GM19395 (cell line): ENCODE data around the gene THG1L.
"Not testable (repeated sequence)": the region's sequence is repeated elsewhere in the genome, so short reads cannot be mapped to it uniquely, and the experiment has no call there.

ENCODE experiments used
- ATAC-seq: cut with Tn5 transposase; IDR thresholded peaks from one replicate; pipeline ENCODE4 v1.9.1; 2021; ENCODE audit warnings: mild to moderate bottlenecking, moderate library complexity; ENCODE audit not compliant: unreplicated experiment

Gene THG1L

DNA sequence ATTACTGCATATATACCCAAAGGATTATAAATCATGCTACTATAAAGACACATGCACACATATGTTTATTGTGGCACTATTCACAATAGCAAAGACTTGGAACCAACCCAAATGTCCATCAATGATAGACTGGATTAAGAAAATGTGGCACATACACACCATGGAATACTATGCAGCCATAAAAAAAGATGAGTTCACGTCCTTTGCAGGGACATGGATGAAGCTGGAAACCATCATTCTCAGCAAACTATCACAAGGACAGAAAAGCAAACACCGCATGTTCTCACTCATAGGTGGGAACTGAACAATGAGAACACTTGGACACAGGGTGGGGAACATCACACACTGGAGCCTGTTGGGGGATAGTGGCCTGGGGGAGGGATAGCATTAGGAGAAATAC is 4.6 kb upstream of the THG1L start:
- not testable (repeated sequence) for ATAC-seq

DNA sequence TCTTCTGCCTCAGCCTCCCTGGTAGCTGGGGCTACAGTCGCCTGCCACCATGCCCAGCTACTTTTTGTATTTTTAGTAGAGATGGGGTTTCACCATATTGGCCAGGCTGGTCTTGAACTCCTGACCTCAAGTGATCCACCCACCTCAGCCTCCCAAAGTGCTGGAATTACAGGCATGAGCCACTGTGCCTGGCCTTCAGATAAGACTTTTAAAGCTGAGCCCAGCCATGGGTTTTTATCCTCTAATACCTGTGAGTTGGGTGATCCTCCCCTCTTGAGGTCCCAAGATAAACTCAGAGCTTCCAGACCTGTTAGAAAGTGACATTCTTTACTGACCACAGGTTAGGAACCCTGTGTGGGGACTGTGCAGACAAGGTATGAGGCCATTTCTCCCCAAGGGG is 3.4 kb upstream of the THG1L start:
- not testable (repeated sequence) for ATAC-seq

DNA sequence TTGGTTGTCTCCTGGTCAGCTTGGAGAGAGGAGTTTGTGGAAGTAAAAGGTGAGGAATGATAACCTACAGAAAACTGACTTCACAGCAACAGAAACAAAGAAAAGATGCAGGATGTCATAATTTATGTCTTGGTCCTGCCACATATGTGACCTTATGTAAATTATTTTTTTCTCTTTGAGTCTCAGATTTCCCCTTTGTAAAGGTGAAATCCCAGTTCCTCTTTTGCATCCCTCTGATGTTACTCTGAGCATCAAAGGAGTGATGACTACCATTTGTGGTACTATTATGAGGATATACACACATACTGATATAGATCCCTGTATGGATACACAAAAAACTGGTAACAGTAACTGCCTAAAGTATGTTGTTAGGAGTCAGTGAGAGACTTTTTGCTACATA is 1.4 kb upstream of the THG1L start:
- peak; percentile 72 for ATAC-seq

DNA sequence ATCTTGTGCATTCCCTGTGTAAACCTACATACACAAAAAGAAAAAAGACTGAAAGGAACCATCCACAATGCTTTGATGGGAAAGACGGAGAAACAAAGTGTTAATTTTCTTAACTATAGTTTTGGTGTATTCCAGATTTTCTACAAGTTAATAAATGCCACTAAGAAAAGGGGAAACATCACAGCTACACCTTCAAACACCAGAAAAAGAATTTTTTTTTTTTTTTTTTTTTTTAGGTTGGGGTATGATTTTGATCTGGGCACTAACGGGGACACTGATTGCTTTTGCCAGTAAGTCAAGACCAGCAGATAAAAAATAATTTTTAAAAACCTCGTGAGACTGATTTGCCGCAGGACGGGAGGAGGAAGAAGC is 334 bp upstream of the THG1L start:
- peak; percentile 1 for ATAC-seq

DNA sequence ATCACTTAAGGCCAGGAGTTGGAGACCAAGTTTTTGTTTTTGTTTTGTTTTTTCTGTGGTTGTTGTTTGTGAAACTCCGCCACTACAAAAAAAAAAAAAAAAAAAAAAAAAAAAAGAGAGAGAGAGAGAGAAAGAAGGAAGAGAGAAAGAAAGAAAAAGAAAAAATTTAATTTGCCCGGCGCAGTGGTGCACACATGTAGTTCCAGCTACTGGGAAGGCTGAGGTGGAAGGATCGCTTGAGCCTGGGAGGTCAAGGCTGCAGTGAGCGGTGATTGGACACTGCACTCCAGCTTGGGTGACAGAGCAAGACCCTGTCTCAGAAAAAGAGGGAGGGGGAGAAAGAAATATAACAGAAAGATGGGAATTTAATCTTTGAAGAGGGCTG is 902 bp downstream of the THG1L start:
- no peak for ATAC-seq

DNA sequence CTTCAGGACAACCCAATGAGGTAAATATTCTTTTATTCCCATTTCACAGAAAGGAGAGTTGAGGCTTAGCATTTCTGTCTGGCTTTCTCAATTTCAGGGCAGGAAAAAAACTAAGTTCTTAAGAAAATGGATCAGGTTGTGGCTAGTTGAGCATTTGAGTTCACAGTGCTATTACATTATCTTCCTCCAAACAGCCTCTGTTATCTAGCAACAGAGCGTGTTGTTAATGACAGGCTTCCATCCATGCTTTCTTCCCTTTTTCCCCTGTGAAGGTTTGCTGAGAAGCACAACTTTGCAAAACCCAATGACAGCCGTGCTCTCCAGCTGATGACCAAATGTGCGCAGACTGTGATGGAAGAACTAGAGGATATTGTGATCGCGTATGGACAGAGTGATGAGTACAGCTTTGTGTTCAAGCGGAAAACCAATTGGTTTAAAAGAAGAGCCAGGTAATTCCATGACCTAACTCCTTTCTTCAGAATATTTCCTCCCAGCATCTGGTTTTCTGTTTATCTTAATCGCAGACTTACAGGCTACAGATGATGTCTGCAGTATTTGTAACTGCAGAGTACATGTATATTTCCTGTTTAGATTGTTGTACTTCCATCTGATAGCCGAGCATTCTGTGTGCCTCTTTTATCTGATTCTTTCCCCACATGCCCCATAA is 1.5 kb downstream of the THG1L start:
- no peak for ATAC-seq

DNA sequence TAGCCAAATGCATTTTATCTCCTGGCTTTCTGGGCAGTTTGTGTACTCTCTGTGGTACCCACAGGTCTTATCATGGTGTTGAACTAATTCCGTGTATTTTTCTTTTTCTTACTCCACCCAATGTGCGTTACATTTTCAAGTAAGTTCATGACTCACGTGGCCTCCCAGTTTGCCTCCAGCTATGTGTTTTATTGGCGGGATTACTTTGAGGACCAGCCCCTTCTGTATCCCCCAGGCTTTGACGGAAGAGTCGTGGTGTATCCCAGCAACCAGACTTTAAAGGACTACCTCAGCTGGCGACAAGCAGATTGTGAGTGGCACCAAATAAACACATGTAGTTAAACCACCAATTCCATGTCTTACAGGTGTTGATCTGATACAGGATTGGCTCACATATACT is 3.2 kb downstream of the THG1L start:
- no peak for ATAC-seq

DNA sequence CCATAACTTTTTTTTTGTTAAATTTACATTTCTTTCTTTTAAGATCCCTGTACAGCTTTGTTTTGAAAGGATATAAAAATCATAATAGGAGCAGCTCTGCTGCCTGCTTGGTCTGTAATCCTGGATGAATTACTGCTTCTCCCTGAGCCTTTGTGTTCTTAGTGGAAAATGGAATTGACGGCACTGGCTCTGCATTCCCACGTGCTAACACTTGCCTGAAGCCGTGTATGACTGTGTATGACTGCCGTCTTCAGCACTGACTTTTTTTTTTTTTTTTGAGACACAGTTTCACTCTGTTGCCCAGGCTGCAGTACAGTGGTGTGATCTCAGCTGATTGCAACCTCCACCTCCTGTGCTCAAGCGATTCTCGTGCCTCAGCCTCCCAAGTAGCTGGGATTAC is 4.8 kb downstream of the THG1L start:
- ATAC-seq = no peak

DNA sequence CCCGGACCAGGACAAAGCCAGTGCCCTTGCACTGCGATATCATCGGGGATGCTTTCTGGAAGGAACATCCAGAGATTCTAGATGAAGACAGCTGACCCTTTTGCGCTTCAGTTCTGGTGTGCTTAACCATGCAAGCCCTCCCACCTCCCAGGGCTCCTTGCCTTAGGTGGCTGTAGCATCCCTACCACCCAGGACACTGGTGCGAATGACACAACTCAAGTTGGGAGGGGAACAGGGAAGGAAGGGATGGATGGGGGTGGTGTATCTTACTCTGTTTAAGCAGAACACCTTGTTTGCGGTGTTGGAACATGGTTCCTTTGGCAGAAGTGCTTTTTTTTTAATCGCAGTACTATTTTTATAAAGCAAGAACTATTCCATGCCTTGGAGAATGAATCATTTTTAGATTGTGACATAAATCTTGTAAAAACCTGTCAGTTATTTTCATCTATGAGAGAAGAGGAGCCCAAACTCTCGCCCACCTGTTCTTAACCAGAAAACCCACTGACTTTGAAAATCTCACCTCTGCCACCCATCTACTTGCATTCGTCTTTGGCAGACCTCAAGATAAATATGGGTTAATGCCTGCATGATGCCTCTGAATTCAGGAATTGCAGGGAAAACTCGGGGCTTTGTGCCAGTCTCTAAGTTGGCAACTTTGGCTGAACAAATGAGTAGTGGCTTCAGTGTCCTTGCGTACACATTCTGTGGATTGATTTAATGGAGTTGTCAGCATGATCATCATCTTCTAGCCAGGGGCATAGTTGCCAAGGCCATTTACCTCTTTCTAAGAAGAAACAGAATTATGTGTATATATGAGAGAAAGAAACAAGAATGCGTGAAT is 8.4 kb downstream of the THG1L start:
- no peak for ATAC-seq

DNA sequence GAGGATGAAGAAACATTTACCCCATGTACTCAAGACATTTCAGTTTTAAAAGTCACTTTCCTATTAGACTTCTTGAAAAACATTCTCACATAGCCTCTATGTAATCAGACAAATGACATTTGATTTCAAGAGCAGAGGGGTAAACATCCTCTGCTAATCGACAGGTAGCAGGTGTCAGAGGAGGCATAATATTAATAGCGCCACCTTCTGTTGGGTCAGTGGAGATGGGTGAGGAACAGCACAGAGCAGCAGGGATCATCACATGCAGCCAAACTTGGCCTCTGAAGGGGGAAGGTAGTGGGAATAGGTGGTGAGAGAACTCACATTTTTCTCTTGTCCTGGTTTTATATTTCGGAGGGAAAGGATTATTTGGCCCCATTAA is 9.0 kb downstream of the THG1L start:
- ATAC-seq = no peak

DNA sequence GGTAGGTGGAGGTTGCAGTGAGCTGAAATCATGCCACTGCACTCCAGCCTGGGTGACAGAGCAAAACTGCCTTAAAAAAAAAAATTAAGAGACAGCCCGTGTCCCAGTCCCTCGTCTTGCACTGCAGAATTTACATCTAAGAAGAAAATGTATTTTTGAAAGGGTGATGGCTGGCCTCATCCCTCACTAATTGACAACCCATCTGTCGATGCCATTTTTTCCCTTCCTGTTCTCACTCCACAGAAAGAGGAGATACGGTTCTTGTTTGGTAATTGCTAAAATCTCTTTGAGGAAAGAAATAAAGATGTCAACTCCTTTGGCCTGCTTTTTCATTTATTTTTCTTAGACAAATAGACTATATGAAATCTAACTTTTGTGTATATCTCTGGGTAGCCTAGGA is 9.9 kb downstream of the THG1L start:
- ATAC-seq = no peak

DNA sequence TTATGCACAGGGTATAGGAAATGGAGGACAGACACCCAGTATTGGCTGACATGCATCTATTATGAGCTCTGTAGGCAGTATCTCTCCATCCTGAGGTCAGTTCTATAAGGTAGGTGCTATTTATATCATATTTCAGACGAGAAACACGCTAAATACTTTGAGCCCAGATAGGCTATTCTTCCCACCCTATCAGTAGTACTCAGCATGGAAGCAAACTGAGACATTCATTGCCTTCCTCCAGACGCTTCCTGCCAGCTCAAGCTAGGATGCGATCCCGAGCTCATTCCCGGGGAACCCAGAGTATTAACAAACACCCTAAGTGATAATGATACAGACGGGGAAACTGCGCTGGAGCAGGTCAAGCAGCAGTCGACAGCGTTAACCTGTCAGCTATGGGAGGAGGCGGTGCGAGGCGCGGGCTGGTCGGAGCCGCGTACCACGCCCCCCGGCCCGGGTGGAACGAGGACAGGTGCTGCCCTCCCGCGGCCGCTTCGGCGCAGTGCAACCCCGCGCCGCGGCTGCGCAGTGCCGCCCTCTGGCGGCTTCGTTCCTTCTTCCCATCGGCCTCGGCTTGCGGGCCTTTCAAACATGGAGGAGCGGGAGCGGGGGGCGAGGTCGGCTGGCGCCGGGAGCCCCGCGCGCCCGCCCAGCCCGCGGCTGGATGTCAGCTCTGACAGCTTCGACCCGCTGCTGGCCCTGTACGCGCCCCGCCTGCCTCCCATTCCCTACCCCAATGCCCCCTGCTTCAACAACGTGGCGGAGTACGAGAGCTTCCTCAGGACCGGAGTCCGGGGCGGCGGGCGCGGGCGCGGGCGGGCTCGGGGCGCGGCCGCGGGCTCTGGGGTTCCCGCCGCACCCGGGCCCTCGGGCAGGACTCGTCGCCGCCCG is 12.2 kb downstream of the THG1L start, which contains the start of gene LSM11:
Gene LSM11, plus strand, starts transcription at position 550 of the 888 bp plus-strand sequence. Its CDS starts 39 bp downstream, at position 589.
- peak; percentile 88 for ATAC-seq

DNA sequence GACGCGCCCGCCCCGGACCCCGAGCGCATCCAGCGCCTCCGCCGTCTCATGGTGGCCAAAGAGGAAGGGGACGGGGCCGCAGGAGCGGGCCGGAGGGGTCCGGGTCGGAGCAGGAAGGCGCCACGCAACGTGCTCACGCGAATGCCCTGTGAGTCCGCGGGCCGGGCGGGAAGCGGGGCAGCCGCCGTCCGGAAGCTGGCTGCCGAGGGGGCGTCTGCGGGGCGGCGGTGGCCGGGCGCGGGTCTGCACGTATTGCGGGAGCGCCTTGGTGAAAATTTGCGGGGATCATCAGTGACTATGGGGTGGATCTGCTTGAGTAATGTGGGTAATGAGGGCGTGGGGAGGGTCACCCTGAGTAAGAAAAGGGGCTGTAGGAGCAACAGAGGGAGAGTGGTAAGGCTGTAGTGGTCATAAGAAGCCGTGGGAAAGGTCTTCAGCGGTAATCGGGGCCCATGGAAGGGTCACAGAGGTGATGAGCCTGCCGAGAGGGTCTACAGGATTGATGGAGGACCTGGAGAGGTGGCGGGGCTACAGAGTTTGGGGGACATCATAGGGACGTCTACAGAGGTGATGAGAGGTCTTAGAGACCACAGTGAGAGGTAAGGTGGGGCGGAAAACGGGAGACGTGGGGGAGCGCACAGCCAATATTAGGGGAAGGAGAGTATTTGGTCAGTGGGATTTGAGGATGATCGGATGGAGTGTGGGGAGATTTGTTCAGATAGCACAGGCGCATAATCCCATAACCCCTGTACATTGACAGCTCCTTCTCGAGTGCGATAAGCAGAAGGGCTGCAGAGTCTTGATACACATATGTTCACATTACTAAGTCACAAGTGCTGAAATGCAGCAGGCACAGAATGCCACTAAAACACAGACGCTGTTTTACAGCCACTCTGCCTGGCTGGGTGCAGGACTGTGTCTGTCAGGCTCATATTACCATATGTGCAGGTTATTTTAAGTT is 13.1 kb downstream of the THG1L start:
- ATAC-seq = peak; percentile 44

DNA sequence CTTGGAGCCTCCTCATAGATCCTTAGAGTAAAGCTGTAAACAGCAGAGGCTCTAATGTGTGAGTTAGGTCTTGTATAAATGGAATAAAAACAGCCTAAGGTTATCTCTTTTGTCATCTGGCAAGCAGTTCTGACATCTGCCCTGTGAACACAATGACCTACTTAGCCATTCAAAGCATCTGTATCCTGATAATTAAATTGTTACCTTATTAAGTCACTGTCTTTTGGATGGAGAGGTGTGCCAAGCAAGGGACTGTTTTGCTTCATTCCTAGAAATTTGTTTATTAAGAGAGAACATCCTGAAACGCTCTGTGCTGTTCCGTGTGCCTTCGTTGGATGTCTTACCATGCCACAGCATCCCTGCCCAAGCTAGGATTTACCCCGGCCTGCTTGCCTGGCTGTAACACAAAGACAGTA is 13.8 kb downstream of the THG1L start:
- ATAC-seq = no peak

DNA sequence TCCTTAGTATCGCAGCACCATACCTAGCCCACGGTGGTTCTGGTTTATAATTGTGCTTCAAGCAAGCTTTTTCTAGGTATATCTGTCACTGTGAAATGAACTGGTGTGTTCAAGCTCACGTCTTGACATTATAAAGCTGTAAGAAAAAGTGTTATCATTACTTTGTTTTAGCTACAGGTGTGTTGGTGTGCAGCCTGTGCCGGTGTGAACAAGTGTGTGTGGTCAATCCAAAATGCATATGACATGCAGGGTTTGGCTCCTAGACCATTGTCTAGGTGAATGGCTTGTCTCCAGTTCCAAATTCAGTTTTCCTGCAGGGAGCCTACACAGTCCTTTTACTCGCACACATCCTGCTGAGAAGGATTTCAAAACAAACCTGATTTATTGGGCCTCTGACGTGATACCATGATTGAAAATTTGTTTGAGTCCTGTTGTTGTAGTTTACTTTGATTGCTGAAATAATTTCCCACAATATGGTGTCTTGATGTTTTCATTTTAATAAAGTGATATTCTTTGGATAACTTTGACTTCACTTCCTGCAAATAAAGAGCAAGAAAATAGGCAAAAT is 16.0 kb downstream of the THG1L start:
- no peak for ATAC-seq

DNA sequence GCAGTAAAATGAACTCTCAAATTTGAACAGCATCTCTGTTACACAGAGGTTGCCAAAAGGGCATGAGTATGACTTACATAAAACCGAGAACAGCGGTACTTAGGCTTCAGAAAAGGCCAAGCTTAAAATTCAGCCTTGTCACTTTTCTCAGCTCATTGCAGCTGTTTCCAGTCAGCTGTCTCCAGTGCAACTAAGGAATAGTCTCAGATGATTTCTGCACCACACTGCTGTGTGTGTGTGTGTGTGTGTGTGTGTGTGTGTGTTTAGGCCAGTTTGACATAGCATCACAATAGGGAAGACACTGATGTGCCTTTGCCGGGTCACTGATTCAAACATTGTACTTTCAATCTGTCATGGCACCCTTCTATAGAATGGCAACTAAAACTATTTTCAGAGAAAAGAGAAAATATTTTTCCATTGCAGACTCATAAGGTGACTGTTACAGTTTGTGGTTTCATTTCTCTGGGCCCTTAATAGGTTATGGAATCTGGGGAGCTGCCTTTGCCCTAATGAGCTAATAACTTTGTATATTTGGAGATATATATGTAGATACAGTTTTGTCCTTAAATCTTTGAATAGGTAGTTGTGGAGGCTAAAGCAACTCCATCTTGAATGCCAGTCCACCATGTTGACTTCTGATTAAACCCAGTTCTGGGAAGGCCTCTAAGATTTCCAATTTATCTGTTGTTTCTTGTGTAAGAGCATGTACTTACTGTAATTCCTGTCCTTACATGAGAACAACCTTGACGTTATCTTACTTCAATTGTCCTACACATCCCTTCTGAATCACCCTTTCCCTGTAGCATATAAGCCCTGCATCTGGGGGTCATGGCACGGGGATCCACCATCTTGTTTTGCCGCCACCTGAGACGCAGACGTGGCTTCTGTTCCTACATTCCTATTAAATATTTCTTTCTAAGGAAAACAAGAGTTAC is 16.8 kb downstream of the THG1L start:
- ATAC-seq = no peak

DNA sequence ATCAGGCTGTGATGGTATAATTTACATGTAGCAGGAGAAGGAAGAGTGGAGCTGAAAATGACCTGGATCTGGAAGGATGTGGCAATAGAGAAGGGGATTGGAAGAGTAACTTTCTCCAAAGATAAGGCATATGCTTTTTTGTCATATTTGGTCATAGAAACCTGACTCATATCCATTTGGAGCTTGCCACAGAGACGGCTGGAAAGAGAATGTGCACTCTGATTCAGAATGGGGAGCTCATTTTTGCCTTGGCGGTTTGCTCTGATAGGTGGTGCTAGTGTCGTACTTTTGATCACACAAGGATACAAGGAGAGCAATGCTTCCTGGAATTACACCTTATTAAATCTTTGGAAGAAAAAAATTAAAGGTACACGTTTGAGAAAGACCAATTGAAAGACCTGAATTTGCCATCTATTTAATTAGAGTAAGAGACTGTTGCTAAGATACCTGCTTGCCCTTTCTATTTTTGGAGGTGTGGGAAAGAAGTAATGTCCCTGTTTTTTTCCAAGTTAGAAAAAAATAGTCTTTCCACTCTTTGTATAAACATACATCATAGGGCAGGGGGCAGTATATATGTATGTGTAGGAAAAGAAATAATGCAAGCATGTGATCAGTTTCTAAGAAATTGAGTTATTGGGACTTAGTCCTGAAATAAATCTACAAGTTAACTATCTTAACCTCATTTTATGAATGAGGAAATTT is 17.7 kb downstream of the THG1L start:
- ATAC-seq = no peak

DNA sequence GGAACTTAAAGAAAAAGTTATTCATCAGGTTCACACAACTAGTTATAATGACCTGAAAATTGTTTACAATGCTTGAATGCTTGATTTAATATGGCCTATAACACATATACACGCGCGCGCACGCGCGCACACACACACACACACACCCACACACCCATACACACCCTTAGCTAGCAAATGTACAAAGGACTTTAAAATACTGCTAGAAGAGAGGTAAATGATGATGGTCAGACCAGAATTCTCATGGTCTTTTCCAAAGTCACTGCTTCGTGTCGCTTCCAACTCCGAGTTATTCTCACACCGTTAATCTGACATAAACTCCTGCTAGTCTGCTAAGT is 18.2 kb downstream of the THG1L start:
- no peak for ATAC-seq
